GM19395 (cell line): ENCODE measurements around the gene CFAP46.
"Not testable (repeated sequence)": the region's sequence is repeated elsewhere in the genome, so short reads cannot be mapped to it uniquely, and the experiment has no call there.

Source experiments
- ATAC-seq: cut with Tn5 transposase; IDR thresholded peaks from one replicate; pipeline ENCODE4 v1.9.1; 2021; ENCODE audit warnings: mild to moderate bottlenecking, moderate library complexity; ENCODE audit not compliant: unreplicated experiment

CFAP46 gene

GRCh38 chr10:132793871-132794849 lies 148.2 kb downstream of the CFAP46 start:
- no peak for ATAC-seq

DNA sequence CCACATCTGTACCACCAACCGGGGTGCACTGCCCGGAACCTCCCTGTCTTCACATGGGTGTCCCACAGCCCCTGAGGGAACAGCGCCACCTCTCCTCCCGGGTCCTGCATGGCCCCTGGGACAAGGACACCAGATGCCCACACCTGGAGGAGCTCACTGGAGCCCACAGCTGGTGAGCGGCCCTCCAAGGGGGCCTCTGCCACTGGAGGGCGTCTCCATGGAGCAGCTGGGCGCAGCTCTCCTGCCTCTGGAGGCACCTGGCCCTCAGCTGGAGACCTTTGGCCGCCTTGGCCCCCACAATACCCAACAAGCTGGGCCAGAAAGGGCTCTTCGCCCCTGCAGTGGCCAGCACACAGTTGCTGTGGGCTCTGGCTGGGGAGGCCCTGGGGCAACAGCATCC lies 149.2 kb downstream of the CFAP46 start:
- ATAC-seq = no peak

GRCh38 chr10:132792796-132793195 lies 149.6 kb downstream of the CFAP46 start:
- no peak for ATAC-seq

DNA sequence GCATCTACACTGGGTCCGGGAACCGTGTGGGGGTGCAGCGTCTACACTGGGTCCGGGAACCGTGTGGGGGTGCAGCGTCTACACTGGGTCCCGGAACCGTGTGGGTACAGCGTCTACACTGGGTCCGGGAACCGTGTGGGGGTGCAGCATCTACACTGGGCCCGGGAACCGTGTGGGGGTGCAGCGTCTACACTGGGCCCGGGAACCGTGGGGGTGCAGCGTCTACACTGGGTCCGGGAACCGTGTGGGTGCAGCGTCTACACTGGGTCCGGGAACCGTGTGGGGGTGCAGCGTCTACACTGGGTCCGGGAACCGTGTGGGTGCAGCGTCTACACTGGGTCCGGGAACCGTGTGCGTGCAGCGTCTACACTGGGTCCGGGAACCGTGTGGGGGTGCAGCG lies 150.3 kb downstream of the CFAP46 start:
- not testable (repeated sequence) for ATAC-seq

DNA sequence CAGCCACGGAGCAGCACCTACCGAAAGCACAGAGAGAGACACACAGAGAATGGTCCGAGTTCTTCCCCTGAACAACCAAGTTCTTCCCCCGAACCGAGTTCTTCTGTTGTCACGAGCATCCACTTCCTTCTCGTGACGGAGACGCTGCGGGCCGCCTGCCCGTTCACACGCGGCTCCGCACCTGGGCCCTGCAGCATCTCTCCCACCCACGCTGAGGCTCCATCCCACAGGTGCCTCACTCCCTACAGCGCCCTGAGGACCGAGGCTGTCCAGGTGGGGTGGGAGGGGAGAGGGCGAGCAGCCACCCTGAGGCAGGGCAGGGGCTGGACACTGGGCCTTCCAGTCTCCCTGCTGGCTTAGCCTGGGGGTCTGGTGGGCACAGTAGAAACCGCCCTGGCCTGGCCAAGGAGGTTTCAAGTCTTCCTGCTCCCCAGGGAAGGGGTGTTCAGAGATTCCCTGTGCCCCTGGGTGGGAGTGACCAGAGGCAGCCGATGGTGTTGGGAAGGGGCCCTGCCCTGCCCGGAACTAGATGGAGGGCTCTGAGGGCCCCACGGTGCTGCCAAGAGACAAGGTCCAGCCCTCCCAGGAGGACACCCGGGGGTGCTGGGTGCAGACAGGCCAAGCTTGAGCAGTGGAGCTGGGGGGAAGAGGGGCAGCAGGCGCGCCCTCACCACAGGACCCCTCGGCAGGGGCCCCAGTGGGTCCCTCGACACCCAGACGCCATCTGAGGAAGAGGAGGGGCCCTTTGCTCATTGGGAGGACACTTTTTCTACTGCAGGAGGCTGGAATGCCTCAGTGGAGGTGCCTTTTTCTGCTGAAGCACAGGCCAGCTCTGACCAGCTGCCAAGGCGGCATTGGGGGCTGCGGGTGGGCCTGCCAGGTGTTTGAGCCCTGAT lies 151.2 kb downstream of the CFAP46 start:
- no peak for ATAC-seq

DNA sequence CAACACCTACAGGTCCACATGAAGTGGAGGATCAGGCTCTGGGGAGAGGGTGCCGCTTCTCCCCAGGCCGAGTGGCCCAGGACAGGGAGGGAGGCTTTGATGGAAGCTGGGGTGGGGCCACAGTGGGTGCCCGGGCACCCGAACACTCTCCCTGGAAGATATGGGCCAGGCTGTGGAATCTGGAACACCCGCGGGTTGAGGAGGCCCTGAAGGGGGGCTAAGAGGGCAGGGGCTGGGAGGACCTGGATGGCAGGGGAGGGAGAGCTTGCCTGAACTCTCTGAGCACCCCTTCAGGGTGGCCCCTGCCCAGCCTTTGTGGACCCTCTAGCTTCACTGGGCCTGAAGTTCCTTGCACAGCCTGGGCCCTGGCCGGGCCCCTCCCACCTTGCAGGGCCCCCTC lies 151.9 kb downstream of the CFAP46 start:
- ATAC-seq = no peak

DNA sequence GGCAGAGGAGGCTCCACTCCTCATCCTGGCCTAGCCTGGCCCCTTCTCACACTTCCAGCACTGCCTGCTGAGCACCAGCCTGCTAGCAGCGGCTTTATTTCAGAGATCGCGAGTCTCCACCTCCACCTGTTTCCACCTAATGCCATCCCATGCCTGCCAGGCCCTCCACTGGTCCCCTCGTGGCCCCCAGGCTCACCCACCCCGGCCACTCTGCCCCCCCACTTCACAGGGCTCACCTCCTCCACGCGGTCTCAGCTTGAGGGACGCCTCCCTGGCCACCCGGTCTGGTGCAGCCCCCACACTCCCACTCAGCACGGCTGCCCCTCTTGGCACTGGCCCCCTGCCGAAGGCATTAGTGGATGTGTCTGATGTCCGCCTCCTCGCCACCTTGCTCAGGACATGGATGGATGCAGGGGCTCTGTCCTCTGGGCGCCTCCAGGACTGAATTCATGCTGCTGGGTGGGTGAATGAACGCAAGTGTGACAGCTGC lies 152.7 kb downstream of the CFAP46 start:
- no peak for ATAC-seq

DNA sequence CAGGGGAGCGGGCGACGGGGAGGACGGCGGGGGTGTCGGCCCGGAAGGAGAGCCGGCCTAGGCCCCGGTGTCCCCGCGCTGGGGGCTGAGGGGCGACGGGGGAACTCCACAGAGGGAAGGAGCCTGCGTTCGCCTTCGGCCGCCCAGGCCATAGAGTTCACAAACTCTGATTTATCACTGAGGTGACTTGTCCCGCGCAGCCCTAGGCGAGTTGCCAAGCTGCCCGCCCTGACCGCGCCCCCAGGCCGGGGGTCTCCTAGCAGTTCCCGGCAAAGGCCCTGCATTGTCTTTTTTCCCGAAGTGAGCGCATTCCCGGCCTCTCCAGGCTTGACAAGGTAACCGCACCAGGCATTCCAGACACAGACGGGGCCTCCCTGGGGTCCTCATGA lies 153.5 kb downstream of the CFAP46 start:
- no peak for ATAC-seq

DNA sequence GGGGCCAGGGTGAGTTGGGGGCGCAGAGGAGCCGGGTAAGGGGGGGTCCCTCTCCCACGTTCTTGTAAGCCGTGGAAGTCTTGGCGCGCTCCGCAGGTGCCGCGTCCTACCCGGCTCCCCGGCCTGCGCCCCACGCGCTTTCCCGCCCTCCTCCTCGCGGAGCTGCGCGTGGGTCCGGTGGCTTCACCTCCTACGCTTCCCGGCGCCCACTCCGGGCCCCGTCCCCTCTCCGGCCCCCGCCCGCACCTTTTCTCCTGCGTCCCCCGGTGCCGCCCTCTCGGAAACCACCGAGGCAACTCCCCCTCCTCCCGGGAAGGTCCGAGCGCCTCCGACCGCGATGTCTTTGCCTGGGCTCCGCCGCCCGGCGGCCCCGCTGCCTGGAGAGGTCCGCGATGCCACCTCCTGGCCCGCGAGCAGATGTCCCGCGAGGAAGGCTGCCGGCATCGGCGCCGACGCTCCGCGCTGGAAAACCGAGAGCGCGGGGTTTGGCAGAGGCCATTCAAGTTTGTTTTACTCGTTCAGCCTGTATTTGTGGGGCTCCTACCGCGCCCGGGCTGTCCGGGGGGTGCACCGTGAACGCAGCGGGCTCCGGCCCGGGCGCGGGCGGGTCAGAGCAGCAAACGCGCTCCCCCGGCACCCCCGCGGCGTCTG lies 154.1 kb downstream of the CFAP46 start:
- ATAC-seq = no peak

DNA sequence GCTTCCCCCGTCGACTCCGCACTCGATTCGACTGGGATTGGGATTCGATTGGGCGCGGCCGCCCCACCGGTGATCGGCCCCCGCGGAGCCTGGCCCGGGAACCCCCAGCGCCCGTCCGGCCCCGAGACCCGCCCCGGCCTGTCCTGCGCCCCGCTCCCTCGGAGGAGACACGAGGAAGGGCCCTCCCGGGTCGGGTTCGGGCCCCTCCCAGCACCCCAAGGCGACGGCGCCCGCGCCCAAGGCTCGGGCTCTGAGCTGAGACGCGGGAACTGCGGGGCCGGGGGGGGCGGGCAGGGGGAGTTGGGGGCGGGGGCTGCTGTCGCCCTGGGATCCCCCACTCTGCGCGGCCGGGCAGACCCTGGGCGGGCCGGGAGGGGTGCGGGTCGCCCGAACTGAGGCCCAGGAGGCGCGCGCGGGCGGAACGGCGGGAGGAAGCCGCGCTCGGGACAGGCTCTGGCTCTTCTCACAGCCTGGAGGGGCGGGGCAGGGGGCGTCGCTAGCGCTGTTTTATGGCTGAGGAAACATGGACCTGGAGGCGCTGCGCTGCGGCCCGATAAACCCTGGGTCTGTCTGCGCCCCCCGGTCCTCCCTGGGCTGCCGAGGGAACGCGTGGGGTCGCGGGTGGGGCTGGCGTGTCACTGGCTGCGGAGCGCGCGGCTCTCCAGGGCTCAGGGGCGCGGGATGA lies 154.7 kb downstream of the CFAP46 start:
- ATAC-seq = no peak

- ATAC-seq = no peak
These were observed 155.4 kb downstream of the CFAP46 start for GRCh38 chr10:132786884-132787494.

GRCh38 chr10:132786476-132786883 lies 155.9 kb downstream of the CFAP46 start:
- ATAC-seq = no peak

GRCh38 chr10:132785723-132786475 lies 156.5 kb downstream of the CFAP46 start, which contains the start of gene NKX6-2:
Gene NKX6-2 (minus strand): TSS chr10:132786147. CDS start chr10:132785948, 199 bp downstream.
- ATAC-seq = no peak

- no peak for ATAC-seq
These were observed 157.3 kb downstream of the CFAP46 start for GRCh38 chr10:132784866-132785722.

- no peak for ATAC-seq
These were observed 158.2 kb downstream of the CFAP46 start for GRCh38 chr10:132783940-132784865.

DNA sequence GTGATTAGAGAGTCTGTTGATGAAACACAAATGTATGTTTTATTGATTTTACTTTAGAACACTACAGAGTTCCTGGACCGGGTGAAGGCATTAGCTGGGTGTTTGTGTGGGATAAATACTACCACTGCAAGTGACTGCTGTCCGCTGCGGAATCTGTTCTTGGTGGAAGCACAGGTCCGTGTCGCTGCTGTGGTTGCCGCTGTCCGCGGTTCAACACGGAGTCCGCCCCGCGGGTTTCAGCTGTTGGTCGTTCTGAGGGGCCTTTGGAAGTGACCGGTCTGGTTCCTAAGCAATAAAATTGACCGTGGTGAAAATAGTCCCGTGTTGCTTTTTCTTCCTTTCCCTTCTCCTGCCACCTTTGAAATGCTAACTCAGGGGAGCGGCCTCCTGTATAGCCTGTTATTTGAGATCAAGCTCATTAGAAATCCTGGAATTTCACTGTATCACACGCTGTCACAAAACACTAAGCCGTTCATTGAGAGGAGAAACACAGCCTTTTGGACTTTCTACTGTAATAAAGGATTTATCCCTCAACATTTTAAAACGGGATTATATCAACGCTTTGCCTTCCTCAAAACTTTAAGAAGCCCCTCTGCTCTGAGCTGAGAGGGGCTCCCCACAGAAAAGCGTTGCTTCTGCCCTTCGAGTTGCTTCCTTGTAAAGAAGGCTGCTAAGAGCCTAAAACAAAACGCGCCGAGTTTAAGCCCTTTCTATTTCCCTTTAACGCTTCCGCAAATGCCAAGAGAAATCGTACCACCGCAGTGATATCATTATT lies 159.0 kb downstream of the CFAP46 start:
- ATAC-seq = no peak
